GM19455 (cell line): Measurements from ENCODE around the gene ZBTB16.

Experiments used
- ATAC-seq: cut with Tn5 transposase; IDR thresholded peaks from one replicate; pipeline ENCODE4 v1.9.1; 2021; ENCODE audit not compliant: unreplicated experiment

The ZBTB16 gene

GRCh38 chr11:114099392-114100178 is 40.1 kb downstream of the ZBTB16 start:
- no peak for ATAC-seq

DNA sequence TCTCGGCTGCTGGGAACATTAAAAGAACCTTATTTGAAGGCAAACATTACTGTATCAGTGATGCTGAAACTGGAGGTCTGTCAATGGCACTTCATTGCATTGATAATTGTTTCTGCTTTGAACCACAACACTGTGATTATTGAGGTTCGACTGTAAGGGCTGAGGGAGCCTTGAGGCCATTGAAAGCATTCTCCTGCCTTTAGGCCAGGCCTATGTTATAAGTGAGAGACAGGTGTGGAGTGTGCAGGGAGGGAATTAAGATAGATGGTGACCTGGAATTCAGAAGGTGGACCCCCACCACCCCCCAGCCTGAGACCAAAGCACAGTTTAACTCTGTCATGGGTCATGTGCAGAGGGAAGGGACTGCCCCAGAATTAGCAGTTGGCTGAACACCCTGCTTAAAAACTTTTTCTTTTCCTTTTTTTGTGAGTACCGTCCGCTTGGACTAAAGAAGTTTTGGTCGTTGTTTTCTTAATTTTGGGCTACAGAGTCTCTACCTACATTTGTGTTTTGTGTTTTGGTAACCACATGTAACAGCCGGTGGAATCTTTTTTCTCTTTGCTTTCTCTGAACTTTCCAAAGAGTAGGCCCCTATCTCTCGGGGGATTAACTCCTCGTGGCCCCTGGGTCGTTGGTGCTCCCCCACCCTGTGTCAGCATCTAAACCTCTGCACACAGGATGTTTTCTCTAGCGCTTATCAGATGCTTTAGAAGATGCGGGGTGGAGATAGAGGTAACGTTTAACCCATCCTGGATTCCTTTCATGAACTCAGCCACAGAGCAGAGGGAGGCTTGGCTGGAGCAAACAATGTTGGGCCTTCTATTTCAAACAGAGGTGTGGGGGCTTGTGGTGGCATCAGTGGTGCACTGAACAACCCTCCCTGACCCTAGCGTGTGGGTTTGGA is 43.7 kb downstream of the ZBTB16 start:
- ATAC-seq, result no peak

- no peak for ATAC-seq
These were observed 46.1 kb downstream of the ZBTB16 start for GRCh38 chr11:114105611-114106010.

DNA sequence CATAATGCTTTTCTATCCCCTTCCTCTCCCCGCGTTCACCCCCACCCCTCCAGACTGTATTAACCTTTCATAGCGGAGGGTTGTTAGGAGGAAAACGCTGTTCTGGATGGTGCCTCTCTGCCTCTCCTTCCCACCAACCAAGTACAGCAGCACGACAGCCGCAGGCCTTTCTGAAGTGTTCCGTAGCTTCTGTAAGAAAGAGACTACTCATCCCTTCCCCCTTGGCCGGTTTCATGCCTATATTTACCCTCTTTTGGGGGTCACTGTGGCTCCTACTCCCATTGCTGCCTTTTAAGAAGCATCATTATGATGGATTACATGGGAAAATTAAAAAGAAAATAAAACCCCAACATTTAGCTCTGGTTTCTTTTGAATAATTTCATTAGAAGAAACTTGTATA is 46.5 kb downstream of the ZBTB16 start:
- ATAC-seq, result no peak

GRCh38 chr11:114106986-114107385 is 47.5 kb downstream of the ZBTB16 start:
- ATAC-seq, result no peak

GRCh38 chr11:114108501-114109205 is 49.1 kb downstream of the ZBTB16 start:
- ATAC-seq, result no peak

DNA sequence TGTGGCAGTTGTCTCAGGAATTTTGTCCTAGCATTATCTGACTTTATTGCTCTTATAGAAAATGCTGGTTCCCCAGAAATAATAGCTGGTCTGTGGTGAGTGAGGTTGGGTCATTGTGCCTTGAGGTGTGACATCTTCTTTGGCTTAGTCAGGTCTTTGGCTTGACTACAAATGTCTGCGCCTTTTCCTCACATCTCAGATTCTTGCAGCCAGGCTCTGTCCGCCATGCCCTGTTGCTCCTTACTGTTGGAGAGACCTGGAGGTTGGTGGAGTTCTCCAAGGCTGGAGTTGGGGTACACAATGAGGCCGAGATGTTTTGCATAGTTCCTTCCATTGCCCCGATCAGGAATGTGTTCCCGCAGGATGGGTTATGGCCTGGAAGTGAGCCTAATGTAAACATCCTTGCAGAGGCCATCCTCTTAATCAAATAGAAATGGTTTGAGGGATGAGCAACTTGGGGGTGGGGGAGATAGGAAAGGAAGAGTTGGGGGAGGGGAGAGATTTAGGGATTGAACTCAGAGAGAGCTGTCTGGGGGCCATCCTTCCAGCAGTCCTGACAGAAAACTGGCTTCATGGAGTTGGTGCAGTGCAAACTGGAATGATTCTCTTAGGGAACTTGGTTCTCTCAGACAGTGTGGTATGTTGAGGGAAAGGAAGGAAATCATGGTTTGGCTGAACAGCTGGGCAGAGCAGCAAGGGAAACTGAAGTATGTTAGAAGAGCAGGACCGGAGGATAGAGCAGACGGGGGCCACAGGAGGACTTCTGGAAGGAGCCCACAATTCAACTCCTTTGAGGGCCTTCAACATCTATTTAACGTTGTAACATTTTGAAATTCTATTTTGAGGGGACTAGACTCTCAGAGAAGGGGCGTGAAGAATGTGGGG is 49.9 kb downstream of the ZBTB16 start:
- no peak for ATAC-seq

GRCh38 chr11:114110123-114110522 is 50.6 kb downstream of the ZBTB16 start:
- no peak for ATAC-seq

- no peak for ATAC-seq
These were observed 51.7 kb downstream of the ZBTB16 start for GRCh38 chr11:114110952-114111947.

DNA sequence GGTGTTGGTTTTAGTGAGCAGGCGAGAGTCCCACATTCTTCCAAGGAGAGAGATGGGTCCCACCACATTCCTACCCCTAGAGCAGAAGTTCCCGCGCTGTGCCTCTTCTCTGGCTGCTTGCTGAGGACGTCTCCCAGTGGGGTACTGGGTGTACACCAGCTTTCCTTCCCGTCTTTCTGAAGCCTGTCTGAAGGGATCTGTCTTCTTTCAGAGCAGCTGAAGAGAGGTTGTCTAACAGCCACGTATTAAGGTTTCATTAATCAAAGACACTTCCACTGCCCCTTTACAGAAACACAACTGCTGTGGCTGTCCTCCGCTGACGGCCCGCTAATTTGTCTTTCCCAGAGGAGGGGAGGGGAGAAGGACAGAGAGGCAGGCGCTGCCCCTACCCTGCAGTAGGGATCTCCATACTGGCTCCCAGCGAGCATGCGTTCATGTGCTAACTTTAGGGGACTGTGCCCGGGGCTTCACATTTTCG is 56.0 kb downstream of the ZBTB16 start:
- ATAC-seq, result no peak

DNA sequence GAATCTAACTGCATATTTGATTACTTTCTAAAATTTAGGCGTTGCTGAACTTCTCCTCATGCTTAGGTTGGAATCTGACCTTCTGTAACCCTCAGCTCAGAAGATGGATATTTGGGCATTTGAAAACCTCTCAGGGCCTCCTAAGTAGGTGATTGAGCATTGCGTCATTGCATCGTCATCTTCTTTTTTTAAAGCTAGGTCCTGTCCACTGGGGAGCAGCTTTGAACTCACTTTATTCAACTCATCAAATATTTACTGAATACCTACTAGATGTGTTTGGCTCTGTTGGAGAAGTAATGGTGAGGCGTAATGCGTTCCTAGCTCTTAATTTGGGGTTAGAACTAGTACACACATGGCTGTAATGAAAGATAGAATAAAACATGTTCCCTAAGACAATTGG is 56.8 kb downstream of the ZBTB16 start:
- no peak for ATAC-seq

- ATAC-seq, result no peak
These were observed 57.3 kb downstream of the ZBTB16 start for GRCh38 chr11:114116800-114117199.

GRCh38 chr11:114120606-114121005 is 61.1 kb downstream of the ZBTB16 start:
- ATAC-seq, result no peak

DNA sequence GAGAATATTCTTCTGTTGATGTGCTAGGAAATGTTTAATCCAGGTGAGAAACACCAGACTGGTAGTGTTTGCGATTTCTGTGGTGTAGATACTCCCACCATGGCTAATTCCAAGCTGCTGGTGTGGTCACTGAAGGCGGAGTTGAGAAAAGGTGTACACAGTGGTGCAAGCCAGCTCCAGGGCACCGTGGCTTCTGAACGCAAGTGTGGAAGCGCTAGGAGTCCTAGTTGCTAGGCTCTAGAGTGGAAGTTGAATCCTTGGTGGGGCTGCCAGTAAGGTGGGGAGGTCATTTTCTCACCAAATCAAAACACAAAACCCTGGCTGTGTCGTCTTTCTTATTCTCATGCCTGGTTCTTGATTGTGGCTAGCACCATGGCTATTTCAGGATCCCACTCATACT is 61.6 kb downstream of the ZBTB16 start:
- ATAC-seq, result no peak

DNA sequence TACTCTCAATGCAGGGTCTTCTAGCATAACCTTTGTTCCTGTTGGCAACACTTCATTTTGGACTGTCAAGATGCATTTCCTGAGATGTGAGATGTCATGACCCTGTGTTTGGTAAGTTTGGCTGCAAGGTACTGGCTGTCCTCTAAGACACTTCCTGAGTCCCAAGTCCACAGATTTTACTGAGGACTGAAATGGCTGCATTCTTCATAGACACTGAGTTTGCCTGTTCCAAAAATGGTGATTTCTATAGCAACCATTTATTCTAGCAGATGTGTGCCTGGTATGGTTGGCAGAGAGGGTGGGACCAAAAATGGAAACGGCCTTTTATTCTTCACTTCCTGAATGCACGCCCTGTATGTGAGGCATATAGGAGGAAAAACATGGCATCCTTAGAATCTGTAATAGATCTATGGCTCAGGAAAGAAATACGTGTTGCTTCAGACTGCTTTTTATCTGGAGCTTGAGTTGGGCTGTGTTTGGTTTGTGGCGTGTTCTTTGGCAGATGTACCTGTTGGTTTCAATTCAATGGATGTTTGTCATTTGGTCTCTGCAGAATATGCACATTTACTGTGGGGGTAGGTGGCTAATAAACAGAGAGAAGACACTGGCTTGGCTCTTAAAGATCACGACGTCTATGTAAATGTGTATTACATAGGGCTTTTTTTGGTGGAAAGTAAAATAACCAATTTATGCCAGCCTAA is 62.4 kb downstream of the ZBTB16 start:
- ATAC-seq, result no peak

- no peak for ATAC-seq
These were observed 63.2 kb downstream of the ZBTB16 start for GRCh38 chr11:114122686-114123085.

GRCh38 chr11:114123692-114124330 is 64.3 kb downstream of the ZBTB16 start:
- no peak for ATAC-seq

DNA sequence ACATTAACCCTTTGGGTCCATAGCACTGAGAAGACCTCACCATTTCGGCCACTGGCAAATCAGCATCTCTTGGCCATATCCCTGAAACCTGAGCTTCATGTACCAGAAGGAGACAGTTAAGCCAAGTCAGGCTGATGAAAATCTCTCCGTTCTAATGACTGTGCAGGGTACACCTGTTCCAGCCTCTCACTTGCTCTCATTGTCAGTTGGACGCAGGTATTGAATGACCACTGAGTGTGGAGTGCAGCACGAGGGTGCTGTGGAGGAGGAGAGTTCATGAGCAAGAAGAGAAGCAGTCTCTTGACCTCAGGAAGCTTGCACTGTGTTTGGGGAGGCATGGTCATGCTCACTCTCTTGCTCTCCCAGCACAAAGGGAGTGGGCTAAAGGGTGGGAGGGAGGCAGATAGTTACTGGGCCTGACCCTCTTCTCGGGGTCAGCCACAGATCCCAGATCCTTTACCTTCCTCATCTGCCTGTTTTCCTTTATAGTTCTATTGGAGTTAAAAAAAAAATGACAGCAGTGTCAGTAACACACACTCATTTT is 65.2 kb downstream of the ZBTB16 start:
- ATAC-seq, result no peak
